HG02870 (cell line): ENCODE measurements around the gene BAIAP3.

Experiments
- ATAC-seq: cut with Tn5 transposase; IDR thresholded peaks from one replicate; pipeline ENCODE4 v1.9.1; 2021; ENCODE audit warnings: mild to moderate bottlenecking, moderate library complexity; ENCODE audit not compliant: unreplicated experiment

The BAIAP3 gene

GRCh38 chr16:1381612-1382406 is 48.4 kb downstream of the BAIAP3 start:
- no peak for ATAC-seq

- no peak for ATAC-seq
These were observed 50.1 kb downstream of the BAIAP3 start for GRCh38 chr16:1383556-1383955.

GRCh38 chr16:1385232-1385631 is 51.8 kb downstream of the BAIAP3 start:
- ATAC-seq = no peak

- ATAC-seq = no peak
These were observed 53.9 kb downstream of the BAIAP3 start for GRCh38 chr16:1387331-1387730.

GRCh38 chr16:1389762-1390161 is 56.3 kb downstream of the BAIAP3 start:
- no peak for ATAC-seq

- no peak for ATAC-seq
These were observed 56.9 kb downstream of the BAIAP3 start for GRCh38 chr16:1390239-1390779.

- ATAC-seq = no peak
These were observed 59.4 kb downstream of the BAIAP3 start for GRCh38 chr16:1392826-1393225.

- no peak for ATAC-seq
These were observed 60.2 kb downstream of the BAIAP3 start for GRCh38 chr16:1393613-1394176.

- ATAC-seq = no peak
These were observed 61.0 kb downstream of the BAIAP3 start for GRCh38 chr16:1394367-1394951.

- no peak for ATAC-seq
These were observed 62.1 kb downstream of the BAIAP3 start for GRCh38 chr16:1395444-1396031.

- ATAC-seq = no peak
These were observed 64.3 kb downstream of the BAIAP3 start for GRCh38 chr16:1397779-1398178.

- no peak for ATAC-seq
These were observed 64.9 kb downstream of the BAIAP3 start for GRCh38 chr16:1398351-1398750.
